Parathyroid adenoma (tissue), 2 donors: ENCODE measurements around the gene SLC17A8.
"Not testable (repeated sequence)": the region's sequence is repeated elsewhere in the genome, so short reads cannot be mapped to it uniquely, and the experiment has no call there.

Source experiments
- H2AFZ ChIP-seq: fragments of 300-600 bp; sonication (generic); one replicate; pipeline ENCODE4 v1.7.0; 2017; ENCODE audit warnings: antibody characterized with exemption, mild to moderate bottlenecking
- H3K27ac ChIP-seq: fragments of 300-600 bp; sonication (generic); one replicate; pipeline ENCODE4 v1.7.0; 2017
- H3K27me3 ChIP-seq: fragments of 300-600 bp; sonication (generic); one replicate; pipeline ENCODE4 v1.7.0; 2017; ENCODE audit warnings: low read length; ENCODE audit not compliant: control insufficient read depth, insufficient read depth
- H3K36me3 ChIP-seq: fragments of 300-600 bp; sonication (generic); one replicate; pipeline ENCODE4 v1.7.0; 2017; ENCODE audit warnings: low read length; ENCODE audit not compliant: control insufficient read depth, insufficient read depth
- H3K4me1 ChIP-seq: fragments of 300-600 bp; sonication (generic); one replicate; pipeline ENCODE4 v1.7.0; 2017; ENCODE audit warnings: control low read depth
- H3K4me2 ChIP-seq: fragments of 300-600 bp; sonication (generic); one replicate; pipeline ENCODE4 v1.7.0; 2017; ENCODE audit warnings: low read length
- H3K4me3 ChIP-seq: fragments of 300-600 bp; sonication (generic); one replicate; pipeline ENCODE4 v1.7.0; 2017; ENCODE audit warnings: low read depth, low read length
- H3K79me2 ChIP-seq: fragments of 300-600 bp; sonication (generic); one replicate; pipeline ENCODE4 v1.7.0; 2017; ENCODE audit warnings: control low read depth
- H3K9ac ChIP-seq: fragments of 300-600 bp; sonication (generic); one replicate; pipeline ENCODE4 v1.7.0; 2017; ENCODE audit warnings: mild to moderate bottlenecking
- H3K9me3 ChIP-seq: fragments of 300-600 bp; sonication (generic); one replicate; pipeline ENCODE4 v1.7.0; 2017; ENCODE audit warnings: low read length; ENCODE audit not compliant: control insufficient read depth
- CTCF ChIP-seq: fragments of 300-600 bp; sonication (generic); IDR thresholded peaks from one replicate; pipeline ENCODE4 v1.7.0; 2017; ENCODE audit warnings: antibody characterized with exemption, mild to moderate bottlenecking
- donor health status: primary hyperparathyroidism.

SLC17A8 gene

DNA sequence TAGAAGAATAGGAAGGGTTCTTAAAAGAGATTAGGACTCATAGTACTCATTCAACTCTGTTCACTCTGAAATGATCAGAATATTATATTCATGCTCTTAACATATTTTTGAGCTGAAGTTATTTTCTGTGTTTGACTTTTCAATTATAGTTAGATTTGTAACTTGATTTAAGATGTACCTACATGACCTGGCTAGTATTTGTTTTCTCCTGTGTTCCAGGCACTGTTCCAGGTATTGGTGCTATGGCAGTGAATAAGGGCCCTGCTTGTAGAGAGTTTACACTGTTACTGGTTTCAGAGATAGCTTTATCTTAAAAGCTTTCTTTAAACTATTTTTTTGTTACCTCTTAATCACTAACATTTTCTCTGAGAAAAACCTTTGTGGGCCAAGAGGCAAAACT is 19.1 kb upstream of the SLC17A8 start:
- H3K27me3 ChIP-seq = no peaks in the 10 kb centered on the region
- no peak overlapping the region for H3K4me3 ChIP-seq
- no peaks in the 10 kb centered on the region for H3K9me3 ChIP-seq
- H3K36me3 ChIP-seq = no peaks in the 10 kb centered on the region
- H3K27ac ChIP-seq = no peak overlapping the region
- no peaks in the 10 kb centered on the region for H3K4me1 ChIP-seq
- TF ChIP-seq CTCF = no peak
- no peak overlapping the region for H3K9ac ChIP-seq
- H2AFZ ChIP-seq = no peak overlapping the region
- H3K79me2 ChIP-seq = no peaks in the 10 kb centered on the region
- no peak overlapping the region for H3K4me2 ChIP-seq

DNA sequence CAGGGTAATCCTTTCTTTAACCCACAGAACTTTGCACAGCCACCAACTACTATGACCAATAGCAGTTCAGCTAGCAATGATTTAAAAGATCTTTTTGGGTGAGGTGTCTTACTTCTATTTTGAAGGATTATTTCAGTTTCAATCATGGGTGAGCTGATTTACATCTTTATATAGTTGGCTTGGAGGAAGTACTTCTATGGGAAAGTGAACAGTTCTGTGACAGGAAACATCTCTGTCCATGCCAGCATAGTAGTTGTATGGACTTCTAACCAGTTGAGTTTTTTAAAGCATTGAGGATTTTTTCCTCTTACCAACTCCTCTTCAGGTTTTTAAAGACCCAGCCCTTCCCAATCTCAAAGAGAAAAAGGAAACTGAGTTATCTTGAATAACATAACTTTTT is 17.8 kb upstream of the SLC17A8 start:
- no peak overlapping the region for H3K27ac ChIP-seq
- no peak overlapping the region for H3K4me3 ChIP-seq
- no peak overlapping the region for H2AFZ ChIP-seq
- TF ChIP-seq CTCF = no peak
- no peaks in the 10 kb centered on the region for H3K27me3 ChIP-seq
- no peaks in the 10 kb centered on the region for H3K9me3 ChIP-seq
- H3K36me3 ChIP-seq = no peaks in the 10 kb centered on the region
- no peaks in the 10 kb centered on the region for H3K79me2 ChIP-seq
- H3K4me1 ChIP-seq = no peaks in the 10 kb centered on the region
- no peak overlapping the region for H3K9ac ChIP-seq
- H3K4me2 ChIP-seq = no peak overlapping the region

DNA sequence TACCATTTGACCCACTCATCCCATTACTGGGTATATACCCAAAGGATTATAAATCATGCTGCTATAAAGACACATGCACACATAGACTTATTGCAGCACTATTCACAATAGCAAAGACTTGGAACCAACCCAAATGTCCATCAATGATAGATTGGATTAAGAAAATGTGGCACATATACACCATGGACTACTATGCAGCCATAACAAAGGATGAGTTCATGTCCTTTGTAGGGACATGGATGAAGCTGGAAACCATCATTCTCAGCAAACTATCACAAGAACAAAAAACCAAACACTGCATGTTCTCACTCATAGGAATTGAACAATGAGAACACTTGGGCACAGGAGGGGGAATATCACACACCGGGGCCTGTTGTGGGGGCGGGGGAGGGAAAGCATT is 14.0 kb upstream of the SLC17A8 start:
- H3K9ac ChIP-seq, H2AFZ ChIP-seq, H3K36me3 ChIP-seq, H3K9me3 ChIP-seq, H3K4me2 ChIP-seq, H3K27ac ChIP-seq, H3K79me2 ChIP-seq, H3K27me3 ChIP-seq, H3K4me1 ChIP-seq, H3K4me3 ChIP-seq: not testable (repeated sequence)

- H3K4me1 ChIP-seq, H3K27me3 ChIP-seq, H3K36me3 ChIP-seq, H3K27ac ChIP-seq, H3K9ac ChIP-seq, H2AFZ ChIP-seq, H3K9me3 ChIP-seq, H3K4me3 ChIP-seq, H3K79me2 ChIP-seq, H3K4me2 ChIP-seq: not testable (repeated sequence)
These were observed 12.5 kb upstream of the SLC17A8 start for GRCh38 chr12:100344351-100344750.

- H3K36me3 ChIP-seq = no peaks in the 10 kb centered on the region
- no peak overlapping the region for H3K27ac ChIP-seq
- no peak overlapping the region for H2AFZ ChIP-seq
- no peaks in the 10 kb centered on the region for H3K79me2 ChIP-seq
- no peaks in the 10 kb centered on the region for H3K27me3 ChIP-seq
- H3K4me2 ChIP-seq = no peak overlapping the region
- no peaks in the 10 kb centered on the region for H3K4me1 ChIP-seq
- H3K9me3 ChIP-seq = no peaks in the 10 kb centered on the region
- no peak for TF ChIP-seq CTCF
- H3K4me3 ChIP-seq = no peak overlapping the region
- no peak overlapping the region for H3K9ac ChIP-seq
These were observed 11.7 kb upstream of the SLC17A8 start for GRCh38 chr12:100345020-100345767.

DNA sequence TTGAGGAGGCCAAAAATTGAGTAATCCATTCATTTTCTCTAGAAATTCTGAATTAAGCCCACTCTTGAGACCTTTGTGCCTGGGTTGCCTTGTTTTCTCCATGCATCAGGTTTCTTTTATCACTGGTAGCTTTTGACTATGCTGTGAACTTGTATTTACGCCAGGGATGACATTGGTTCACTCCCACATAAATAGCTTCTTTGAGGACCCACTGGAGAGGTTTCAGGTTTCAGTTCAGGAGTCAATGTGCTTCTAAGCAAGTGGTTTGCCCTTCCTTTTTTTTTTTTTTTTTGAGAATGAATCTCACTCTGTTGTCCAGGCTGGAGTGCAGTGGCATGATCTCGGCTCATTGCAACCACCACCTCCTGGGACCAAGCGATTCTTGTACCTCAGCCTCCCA is 10.2 kb upstream of the SLC17A8 start:
- Histone ChIP-seq H3K27ac (no peak overlapping the region), H3K4me2 (no peak overlapping the region), H3K4me3 (no peak overlapping the region), H3K9me3 (no peaks in the 10 kb centered on the region), H3K4me1 (no peaks in the 10 kb centered on the region), H3K27me3 (no peaks in the 10 kb centered on the region), H3K79me2 (no peaks in the 10 kb centered on the region), H3K9ac (no peak overlapping the region), H3K36me3 (no peaks in the 10 kb centered on the region), H2AFZ (no peak overlapping the region)
- TF ChIP-seq CTCF = no peak
